Stimulated activated CD4-positive, alpha-beta T cell treated with anti-CD3 and anti-CD28 coated beads, TNF-alpha, amount 100 ng/mL, for 48 hours (primary cell): Measurements from ENCODE around the gene LIPI.
"Not testable (repeated sequence)": the region's sequence is repeated elsewhere in the genome, so short reads cannot be mapped to it uniquely, and the experiment has no call there.

ENCODE experiments used
- DNase-seq, 3 donors: peaks; one replicate each; pipeline ENCODE4 v3.0.0-alpha.2; 2020; ENCODE audit warnings: low read depth in 3 of 3

The LIPI gene

GRCh38 chr21:14073615-14074014, 137.1 kb downstream of the LIPI start:
- DNase-seq = no peak

- no peak for DNase-seq
Observed at GRCh38 chr21:14072761-14073535, 137.8 kb downstream of the LIPI start.

- no peak for DNase-seq
Observed at GRCh38 chr21:14071902-14072734, 138.6 kb downstream of the LIPI start.

GRCh38 chr21:14070968-14071367, 139.8 kb downstream of the LIPI start:
- no peak for DNase-seq

- DNase-seq = no peak
Observed at GRCh38 chr21:14070049-14070893, 140.5 kb downstream of the LIPI start.

- no peak for DNase-seq
Observed at GRCh38 chr21:14064296-14064645, 146.5 kb downstream of the LIPI start.

- DNase-seq = not testable (repeated sequence)
Observed at GRCh38 chr21:14063620-14064295, 147.0 kb downstream of the LIPI start.

- not testable (repeated sequence) for DNase-seq
Observed at GRCh38 chr21:14062684-14063083, 148.1 kb downstream of the LIPI start.

- DNase-seq = not testable (repeated sequence)
Observed at GRCh38 chr21:14061820-14062219, 148.9 kb downstream of the LIPI start.

- DNase-seq = not testable (repeated sequence)
Observed at GRCh38 chr21:14058995-14059627, 151.6 kb downstream of the LIPI start.
